Measurements from ENCODE around the gene INPP4A.

INPP4A gene

DNA sequence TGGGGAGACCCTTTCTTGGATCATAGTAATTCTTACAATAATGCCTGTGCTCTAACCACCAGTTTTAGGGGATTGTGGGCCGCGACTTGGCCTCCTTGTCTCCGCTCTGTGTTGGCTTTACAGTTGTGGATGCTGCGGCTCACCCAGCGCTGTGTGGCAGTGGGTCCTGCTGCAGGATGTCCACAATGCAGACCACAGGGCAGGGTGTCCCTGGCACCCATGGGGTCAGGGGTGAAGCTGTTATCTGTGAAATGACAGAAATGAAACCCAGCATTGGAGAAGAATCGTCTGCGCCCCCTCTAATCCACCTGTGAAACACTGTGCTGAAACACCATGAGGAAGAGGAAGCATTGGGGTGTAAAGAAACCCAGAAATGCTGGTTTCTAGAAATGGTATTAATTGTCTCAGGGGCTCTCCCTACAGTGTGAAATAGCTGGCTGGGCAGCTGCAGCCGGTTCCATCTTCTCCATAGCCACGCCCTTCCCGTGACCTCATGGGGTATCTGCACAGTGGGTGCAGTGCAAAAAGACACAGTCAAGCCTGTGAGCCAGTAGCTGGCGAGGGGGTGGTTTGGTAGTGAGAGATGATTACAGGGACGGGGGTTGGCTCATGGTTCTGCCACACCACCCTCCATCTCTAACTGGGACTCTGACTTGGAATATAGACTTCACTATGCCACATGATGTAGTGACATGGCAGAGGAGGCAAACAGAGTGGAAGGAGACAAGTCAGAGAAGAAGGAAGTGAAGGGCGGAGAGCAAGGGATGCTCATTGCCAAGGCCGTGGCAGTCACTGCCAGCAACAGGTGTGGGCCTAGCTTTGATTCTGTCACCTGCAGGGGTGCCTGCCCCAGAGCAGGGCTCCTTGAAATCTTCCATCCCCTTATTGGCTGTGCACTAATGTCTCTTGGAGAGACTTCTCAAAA, 16.2 kb downstream of the INPP4A start:
- DNase-seq (ENCODE audit: low spot score) = no peak

DNA sequence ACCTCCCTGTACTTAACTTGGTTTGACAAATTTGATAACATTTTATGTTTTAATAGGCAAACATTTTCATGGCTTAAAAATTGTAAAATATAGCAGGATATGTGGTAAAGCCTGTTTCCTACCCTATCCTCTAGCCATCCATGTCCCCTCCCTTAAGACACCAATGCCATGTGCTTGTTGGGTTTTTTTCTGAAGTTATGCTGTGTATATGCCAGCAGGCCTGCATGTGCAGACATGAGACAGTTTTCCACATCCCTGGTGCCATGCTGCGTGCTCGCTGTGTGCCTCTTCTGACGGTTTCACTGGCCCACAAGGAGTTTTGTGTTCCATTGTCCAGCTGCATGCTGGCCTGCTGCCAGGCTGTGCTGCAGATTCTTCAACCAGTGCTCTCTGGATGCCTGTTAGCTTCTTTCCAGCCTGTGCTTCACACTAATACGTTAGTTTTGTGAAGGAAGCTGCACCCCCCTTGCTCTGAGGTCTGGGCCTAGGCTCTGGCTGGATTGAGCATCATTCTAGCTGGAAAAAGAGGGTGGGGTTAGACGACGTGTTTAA, 16.9 kb downstream of the INPP4A start:
- no peak for DNase-seq (ENCODE audit: low spot score)

DNA sequence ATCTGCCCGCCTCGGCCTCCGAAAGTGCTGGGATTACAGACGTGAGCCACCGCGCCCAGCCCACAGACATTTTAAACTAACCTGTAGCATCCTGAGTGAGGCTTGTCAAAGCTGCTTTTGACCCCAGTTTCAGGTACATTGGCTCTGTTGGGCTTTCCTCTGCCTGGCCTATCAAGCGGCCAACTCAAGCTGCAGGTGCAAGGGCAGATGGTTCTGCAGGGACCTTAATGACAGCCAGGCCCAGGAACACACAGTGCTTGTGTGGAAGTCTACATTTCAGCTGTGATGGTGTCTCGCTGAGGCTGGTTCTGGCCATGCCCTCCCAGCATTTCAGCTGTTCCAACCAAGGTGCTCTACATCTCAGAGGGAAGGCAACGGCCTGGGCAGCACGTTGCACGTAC, 18.4 kb downstream of the INPP4A start:
- no peak for DNase-seq (ENCODE audit: low spot score)

DNA sequence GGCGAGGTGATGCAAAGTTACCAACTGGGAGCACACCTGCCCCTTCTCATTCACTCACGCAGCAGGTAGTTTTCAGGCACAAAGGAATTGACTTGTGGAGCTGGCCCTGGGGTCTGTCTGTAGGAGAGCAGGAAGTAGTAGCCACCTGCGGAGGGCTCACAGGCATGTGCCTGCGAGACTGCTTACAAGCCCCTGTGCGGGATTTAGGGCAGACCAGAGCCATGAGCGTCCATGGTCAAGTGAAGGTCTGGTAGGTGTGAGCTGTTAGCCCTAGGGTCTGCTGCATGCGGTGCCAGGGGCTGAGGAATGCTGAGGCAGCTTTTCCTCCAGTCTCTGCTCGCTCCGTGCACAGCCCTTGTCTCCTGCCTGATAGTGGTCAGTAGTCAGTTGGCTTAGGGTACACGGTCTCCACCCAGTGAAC, 18.9 kb downstream of the INPP4A start:
- DNase-seq (ENCODE audit: low spot score) = no peak

DNA sequence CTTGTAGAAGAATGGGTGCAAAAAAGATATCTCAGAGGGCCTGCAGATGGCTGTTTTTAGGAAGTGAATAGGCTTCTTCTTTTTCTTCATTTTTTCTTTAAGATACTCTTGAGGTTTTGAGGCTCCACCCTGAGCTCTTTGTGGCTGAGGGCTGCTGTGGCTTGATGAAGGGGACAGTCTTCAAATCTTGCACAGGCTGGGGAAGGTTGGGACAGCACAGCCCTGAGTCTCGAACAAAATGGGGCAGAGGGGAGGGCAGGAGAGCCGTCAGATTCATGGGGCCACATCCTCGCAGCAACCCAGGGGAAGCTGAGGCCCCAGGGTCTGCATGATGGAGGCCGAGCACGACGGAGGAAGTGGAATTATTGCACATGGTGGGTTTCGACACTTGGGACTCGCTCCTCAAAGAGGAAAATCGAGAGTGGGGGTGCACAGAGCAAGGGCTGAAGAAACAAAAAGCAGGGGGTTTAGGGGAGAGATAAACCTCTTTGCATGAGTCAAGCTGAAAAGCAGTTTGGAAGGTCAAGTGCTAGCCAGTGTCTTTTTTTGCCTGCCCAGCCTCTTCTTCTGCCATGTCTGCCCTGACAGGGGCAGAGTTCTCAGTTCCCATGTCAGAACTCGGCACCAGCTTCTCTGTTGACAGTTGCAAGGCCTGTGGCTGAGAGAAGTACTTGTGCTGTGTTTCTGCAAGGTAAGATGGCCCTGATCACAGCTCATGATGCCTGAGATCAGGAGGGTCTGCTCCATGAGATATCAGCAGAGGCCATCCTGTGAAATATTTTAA, 19.5 kb downstream of the INPP4A start:
- DNase-seq (ENCODE audit: low spot score) = no peak

DNA sequence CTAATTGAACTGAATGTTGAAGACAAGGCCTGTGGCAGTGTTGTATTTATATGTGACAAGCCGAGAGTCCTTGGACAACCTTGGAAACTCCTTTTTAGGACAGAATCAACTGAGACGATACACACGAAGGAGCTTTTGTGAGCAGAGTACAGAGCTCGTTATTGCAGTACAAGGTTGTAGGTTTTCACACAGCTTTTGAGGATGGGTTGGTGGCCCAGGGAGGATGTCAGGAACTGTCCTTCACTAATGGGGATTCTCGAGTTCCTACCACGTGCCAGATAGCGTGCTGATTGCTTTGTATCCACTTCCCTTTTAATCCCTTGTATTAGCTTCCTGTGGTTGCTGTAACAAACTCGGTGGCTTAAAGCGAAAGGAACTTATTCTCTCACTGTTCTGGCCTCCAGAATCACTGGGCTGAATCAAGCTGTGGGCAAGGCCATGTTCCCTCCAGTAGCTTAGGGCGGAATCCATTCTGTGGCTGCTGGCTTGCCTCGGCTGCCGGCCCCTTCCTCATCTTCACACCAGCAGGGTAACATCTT, 20.2 kb downstream of the INPP4A start:
- DNase-seq (ENCODE audit: low spot score) = no peak

DNA sequence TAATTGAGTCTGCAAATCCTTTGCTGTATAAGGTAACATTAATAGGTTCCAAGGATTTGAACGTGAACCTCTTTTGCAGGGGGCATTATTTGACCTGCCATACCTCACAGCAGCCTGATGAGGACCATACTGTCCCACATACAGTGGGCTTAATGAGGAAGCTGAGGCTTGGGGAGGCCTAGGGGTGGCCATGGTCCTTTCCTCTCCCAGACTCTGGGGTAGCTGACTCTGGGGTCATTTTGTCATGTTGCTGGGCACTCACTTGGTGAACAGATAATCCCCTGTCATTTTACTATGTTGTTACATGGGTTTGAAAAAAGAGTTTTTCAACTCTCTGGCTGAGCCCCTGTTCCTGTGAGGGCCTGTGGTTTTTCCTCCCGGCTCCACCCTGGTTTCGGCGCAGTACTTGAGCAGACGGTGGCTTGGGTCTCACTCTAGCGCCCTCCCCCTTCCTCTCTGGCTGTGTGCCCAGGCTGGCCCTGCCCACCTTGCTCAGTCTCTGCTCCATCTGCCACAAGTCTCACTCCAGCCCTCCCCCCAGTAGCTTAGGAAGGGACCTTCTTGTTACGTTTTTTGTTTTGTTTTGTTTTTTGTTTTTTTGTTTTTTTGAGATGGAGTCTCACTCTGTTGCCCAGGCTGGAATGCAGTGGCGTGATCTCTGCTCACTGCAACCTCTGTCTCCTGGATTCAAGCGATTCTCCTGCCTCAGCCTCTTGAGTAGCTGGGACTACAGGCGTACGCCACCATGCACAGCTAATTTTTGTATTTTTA, 21.0 kb downstream of the INPP4A start:
- no peak for DNase-seq (ENCODE audit: low spot score)

DNA sequence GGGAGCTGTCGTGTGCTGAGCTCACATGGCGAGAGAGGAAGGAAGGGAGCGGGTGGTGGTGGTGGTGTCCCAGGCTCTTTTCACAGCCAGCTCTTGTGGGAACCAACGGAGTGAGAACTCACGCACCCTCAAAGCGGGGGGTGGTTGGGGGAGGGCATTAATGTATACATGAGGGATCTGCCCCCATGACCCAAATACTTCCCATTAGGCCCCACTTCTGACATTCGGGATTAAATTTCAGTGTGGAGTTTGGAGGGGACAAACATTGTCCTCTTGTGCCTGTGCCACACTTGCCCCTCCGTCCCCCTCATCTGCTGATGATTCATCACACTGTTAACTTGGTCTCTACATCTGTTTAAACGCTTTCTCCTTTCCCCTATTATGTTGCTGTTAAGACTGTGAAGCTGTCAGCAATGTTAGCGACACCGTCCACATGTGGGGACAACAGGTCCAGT, 22.5 kb downstream of the INPP4A start:
- DNase-seq (ENCODE audit: low spot score) = no peak

DNA sequence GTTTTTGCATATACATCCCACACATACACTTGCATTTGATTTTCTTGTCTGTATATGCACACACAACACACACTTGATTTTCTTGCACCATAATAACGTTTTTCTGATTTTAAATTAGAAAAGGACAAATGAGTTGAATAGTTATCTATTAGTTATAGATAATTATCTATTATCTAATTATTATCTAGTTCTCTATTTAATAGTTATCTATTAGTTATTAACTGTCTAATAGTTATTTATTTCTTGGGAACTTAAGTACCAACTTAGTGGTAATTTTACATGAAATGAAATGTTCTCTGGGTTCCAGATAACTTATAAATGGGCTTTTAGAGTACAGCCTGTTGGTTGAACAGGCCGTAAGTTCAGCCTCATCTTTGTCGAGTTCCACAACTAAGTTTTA, 23.0 kb downstream of the INPP4A start:
- no peak for DNase-seq (ENCODE audit: low spot score)

DNA sequence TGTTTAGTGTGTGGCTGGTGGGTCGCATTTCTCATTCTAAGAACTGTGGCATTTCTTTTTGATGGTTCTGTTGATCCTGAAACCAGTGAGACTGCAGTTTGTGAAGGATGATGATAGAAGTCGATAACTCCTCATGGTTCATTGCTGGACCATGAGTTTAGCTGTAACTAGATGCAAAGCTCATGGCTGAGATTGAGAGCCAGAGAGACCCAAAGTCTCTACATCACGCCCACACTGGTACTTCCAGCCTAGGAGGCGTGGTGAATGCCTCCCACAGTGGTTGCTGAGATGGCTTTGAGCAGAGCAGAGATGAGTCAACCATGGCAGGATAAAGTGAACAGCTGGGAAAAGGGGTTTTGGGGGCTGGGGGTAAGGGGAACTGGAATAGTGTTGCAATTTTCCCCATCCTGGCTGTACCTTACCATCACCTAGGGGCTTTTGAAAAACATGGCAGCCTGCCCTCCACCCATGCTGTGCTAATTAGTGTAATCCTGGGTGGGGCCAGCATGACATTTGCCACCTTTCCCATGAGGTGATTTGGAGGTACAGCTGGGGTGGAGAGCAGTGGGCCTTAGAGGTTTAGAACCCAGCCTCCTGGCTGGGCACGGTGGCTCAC, 24.1 kb downstream of the INPP4A start:
- DNase-seq (ENCODE audit: low spot score) = no peak

DNA sequence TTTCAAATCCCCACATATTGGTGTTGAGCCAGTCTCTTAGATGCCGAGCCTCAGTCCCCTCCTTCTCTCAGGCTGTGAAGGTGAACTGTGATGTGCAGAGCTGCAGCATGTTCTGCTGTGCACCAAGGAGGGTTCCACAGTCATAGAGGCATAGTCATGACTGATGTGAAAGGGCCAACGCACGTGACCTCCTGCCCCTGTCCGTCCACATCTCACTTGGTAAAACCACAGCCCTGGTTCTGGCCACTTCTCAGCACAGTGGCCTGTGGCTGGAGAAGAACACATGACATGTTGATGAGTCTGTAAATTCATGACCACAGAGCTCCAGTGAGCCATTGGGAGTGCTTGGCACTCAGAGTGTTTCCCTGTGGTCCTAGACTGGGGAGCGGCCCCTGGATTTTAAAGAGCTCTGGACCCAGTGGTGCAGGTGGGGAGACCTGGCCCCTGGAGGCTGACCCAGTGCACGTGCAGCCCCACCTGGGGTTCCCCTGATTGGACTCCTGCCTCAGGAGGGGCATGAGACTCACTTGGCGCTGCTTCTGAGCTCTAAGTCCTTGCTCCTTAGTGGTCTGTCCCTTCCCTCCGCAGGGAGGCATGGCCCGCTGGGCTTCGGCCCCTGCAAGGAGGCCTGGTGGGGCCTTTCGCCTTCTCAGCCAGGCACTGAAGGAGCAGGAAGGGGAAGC, 25.3 kb downstream of the INPP4A start:
- no peak for DNase-seq (ENCODE audit: low spot score)

DNA sequence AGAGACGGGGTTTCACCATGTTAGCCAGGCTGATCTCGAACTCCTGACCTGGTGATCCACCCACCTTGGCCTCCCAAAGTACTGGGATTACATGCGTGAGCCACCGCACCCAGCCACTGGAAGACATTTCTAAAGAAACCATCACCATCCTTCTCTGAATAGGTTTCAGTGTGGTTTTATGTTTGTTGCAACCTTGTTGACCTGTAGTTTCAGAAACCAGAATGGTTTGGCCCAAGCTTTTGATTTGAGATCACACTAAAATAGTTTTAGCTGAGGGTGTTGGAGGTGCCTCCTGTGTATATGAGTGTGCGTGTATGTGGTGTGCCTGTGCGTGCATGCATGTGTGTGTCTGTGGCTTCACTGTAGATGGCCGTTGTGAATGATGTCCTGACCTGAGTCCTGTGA, 26.2 kb downstream of the INPP4A start:
- no peak for DNase-seq (ENCODE audit: low spot score)

DNA sequence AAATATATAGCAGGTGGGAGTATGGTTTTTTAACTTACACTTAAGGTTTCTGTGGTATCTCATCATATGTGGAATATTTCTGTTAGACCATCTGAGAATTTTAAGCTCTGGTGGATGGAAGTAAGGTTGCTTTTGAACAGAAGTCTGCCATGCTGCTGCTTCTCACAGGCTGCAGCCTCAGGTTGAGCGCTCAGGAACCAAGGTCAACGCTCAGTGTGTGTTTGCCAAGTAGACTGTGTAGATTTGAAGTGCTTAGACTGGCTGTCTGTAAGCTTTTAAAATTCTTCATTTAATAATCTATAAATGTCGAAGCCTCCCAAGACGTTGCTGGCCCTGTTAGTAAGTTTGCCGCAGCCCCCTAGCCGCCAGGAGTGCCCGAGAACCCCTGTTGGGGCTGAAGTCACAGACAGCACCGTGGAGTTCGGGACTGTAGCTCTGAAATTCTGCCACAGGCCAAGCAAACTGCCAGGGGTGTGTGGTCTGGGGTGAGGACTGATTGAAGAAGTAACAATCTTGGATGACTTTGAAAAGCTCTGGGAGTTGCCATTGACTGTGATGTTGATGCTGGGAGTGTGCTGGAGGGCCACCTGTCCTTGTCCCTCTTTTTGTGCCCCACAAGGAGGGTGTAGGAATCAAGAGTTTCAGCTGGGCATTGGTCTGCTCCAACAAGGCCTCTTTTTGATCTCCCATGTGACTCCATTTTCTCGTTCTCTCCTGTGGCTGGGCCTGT, 26.9 kb downstream of the INPP4A start:
- DNase-seq (ENCODE audit: low spot score) = no peak

DNA sequence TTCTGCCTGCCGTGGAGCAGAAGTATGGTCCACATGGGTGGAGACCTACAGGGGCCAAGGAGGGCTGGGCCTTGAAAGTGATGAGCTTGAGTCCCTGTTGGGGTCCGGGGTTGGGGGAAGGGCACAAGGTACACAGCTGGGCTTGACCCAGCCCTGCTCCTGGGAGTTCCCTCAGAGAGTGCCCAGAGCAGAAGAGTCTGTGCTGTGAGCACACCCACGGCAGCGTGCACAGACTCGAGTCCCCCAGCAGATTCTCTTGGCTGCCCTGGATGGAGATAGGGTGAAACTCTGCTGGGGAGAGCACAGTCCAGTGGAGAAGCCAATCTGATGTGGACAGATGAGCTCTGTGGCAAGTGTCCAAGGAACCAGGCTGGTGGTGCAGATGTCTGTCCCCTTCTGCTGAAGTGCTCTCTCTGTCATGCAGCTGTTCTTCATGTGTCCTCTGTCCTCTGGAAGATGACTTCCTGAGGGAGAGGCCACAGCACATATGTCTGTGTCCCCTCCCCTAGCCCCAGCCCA, 27.5 kb downstream of the INPP4A start:
- no peak for DNase-seq (ENCODE audit: low spot score)

DNA sequence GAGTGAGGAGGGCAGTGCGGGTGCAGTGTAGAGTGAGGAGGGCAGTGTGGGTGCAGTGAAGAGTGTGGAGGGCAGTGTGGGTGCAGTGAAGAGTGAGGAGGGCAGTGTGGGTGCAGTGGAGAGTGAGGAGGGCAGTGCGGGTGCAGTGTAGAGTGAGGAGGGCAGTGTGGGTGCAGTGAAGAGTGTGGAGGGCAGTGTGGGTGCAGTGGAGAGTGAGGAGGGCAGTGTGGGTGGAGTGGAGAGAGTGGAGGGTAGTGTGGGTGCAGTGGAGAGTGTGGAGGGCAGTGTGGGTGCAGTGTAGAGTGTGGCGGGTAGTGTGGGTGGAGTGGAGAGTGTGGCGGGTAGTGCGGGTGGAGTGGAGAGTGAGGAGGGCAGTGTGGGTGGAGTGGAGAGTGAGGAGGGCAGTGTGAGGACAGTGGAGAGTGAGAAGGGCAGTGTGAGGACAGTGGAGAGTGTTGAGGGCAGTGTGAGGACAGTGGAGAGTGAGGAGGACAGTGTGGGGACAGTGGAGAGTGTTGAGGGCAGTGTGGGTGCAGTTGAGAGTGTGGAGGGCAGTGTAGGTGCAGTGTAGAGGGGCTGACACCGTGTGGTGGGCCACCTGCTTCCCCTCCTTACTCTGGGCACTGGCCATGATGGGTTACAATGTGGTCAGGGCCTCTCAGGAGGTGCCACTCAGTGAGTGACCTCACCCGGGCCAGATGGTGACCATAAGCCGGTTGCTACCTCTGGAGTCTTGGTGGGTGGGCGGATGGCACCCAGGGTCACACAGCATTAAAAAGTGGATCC, 28.5 kb downstream of the INPP4A start:
- no peak for DNase-seq (ENCODE audit: low spot score)

DNA sequence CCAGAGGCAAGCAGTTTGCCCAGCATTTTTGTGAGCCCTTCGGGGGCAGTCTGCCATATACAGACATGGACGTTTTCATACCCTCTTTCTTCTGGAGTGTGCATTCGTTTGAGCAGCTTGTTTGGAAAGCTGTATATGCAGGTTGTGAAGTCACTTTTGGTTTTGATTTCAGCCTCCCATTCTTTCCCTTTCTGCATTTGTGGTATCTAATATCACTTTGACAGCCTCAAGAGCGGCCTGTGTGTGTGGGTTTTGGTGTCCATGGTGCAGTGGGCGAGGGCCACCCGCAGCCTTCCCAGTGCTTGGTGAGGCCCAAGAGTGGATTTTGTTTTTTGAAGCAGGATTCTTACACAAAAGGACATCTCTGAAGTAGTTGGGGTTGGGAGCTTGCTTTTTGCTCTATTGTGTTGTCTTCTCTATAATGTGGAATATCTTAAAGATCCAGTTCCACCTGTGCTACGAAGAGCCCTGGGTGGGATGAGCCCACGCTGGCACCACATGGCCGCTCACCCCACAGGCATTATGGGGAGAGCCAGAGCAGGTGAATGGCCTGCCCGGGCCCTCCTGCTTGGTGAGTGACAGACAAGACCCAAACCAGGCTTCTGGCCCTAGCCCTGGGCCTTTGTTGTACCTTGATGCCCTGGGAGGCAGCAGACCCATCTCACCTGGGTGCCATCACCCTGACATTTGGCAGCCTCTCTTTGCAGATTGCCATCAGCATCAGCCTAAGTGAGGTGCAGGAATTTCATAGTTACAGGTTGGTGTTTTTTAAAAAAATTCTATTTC, 29.5 kb downstream of the INPP4A start:
- no peak for DNase-seq (ENCODE audit: low spot score)

DNA sequence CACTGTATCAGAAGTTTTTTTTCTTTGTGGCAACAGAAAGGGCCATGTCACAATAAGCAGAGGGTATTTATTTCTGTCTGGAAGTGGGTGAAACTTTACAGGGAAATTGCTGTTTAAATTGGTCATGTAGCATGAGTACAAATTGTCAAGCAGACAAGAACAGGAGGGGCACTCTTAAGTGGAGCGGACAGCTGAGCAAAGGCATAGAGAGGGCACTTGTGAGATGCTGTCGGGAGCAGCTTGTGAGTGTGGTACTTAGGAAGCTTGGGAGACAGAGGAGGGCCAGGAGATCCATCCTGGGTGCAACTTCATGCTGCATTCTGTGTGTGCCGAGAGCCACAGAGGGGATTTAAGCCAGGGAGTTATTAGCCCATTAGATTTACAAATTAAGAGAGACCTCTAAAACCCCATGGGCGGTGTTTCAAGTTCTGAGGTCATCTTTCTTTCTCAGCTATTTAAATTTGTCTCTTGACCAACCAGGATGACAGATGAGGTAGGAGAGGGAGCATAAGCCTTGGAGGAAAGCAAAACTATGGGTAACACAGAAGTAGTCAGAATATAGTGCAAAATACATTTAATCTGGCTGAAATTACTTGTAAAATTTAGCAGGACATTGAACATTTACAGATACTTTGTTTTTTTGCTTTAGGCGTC, 30.4 kb downstream of the INPP4A start:
- no peak for DNase-seq (ENCODE audit: low spot score)

All from COLO829 (cell line).